Umbilical cord (tissue), 2 donors: ENCODE data around the gene PYDC1. TPM values are rescaled to one million over a fixed set of nuclear protein-coding genes. Genes with fewer than 3 reads are reported as not detected.
"Not testable (repeated sequence)": the region's sequence is repeated elsewhere in the genome, so short reads cannot be mapped to it uniquely, and the experiment has no call there.

Experiments
- DNase-seq: peaks from one replicate; pipeline ENCODE4 v3.0.0-alpha.2; 2015; ENCODE audit warnings: low spot score
- total RNA-seq: library from RNA; depleted of rRNA; stranded (reverse); fragments of >200 nt; gene quantifications from one replicate; pipeline ENCODE4 v1.2.3, GENCODE V29; 2014; ENCODE audit warnings: low replicate concordance; ENCODE audit not compliant: insufficient read depth

Gene PYDC1
- total RNA-seq, 1 donor from 2014 or later, result not detected

DNA sequence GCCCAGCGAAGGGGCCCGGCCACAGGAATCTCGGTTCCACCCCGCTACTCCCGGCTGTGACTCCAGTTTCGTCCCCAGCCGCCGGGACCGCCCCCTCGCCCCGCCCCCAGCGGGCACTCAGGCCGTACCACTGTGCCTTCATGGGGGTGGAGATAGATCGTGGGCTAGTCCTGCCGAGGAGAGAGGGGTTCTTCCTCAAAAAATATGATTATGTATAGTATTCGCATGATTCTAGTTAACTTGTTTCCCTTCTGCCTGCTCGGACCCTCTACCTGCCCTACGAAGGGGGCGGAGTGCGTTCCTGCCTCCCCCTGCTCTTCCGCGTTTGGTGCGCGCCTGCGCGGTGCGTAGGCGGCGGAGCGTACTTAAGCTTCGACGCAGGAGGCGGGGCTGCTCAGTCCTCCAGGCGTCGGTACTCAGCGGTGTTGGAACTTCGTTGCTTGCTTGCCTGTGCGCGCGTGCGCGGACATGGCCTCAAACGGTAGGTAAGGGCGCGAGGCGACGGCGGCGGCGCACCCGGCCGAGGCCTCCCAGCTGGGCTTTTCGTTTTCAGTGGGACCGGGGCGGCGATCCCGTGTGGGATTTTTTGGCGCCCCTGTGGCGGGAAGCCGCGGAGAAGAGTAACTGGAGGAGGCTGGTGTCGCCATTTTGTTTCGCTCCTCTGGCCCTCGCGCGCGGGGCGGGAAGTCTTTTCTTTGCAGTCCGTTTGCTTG, 37.0 kb downstream of the PYDC1 start, which contains the start of gene FUS:
FUS (plus strand) TSS at position 393 of the 713 bp plus-strand sequence; CDS start at position 469, 76 bp downstream.
- peak; percentile 94 for DNase-seq

DNA sequence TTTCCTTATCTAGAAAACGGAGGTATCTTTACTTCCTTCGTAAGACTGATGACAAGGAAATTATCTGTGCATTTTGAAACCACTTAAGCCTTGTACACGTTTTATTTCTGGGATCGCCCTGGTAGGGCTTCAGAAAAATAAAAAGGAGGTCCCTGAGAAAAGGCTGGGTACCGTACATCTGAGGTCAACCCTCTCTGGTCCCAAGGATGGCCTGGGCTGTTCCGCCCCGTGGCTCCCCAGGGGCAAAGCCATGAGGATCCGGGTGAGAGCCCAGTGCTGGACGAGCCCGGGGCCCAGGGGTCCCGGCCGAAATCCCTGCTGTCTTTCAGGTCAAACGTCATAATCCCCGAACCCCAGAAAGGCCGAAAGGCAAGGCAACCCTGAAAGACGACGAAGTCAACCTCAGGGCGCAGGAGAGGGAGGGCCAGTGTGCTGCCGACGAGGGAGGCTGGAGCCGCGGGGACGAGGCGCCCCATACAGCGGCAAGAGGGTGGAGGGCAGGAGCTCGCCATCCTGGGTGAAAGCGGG, 37.7 kb downstream of the PYDC1 start:
- DNase-seq, result no peak

GRCh38 chr16:31177136-31177535, 39.8 kb downstream of the PYDC1 start:
- no peak for DNase-seq

DNA sequence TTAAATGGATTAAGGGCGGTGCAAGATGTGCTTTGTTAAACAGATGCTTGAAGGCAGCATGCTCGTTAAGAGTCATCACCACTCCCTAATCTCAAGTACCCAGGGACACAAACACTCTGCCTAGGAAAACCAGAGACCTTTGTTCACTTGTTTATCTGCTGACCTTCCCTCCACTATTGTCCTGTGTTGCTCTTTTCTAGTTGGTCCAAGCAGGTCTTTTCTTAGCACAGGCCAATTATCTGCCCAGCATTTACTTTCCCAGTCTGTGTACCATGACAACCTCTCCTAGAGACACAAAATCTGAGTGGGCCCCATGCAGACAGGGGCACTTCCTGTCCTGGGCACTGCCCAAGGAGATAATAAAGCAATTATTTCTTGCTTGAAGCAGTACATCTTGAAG, 46.9 kb downstream of the PYDC1 start:
- not testable (repeated sequence) for DNase-seq

- no peak for DNase-seq
Measured at GRCh38 chr16:31168848-31169247, 48.1 kb downstream of the PYDC1 start.

DNA sequence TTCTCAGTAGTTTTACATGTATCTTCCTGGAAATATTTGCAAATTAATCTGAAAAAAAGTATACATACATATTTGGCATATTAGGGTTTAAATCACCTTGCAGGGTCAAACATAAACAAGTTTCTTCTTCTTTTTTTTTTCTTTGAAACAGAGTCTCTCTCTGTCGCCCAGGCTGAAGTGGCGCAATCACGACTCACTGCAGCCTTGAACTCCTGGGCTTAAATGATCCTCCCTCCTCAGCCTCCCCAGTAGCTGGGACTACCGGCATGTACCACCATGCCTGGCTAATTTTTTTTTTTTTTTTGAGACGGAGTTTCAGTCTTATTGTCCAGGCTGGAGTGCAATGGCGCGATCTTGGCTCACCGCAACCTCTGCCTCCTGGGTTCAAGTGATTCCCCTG, 49.6 kb downstream of the PYDC1 start:
- no peak for DNase-seq

Other genes starting within 250 kb of the PYDC1 start
- gene HSD3B7, start 231.9 kb downstream of the PYDC1 start, total RNA-seq, result 26.0 TPM
- gene STX1B, start 206.5 kb downstream of the PYDC1 start, total RNA-seq, result 1.2 TPM
- gene STX4, start 183.6 kb downstream of the PYDC1 start, total RNA-seq, result 7.9 TPM
- 10.6 TPM for gene ZNF668, start 142.9 kb downstream of the PYDC1 start, total RNA-seq
- 5.5 TPM for gene ZNF646, start 142.7 kb downstream of the PYDC1 start, total RNA-seq
- gene PRSS53, start 128.2 kb downstream of the PYDC1 start, total RNA-seq, result 10.4 TPM
- 112 TPM for gene VKORC1, start 122.3 kb downstream of the PYDC1 start, total RNA-seq
- 8.9 TPM for gene BCKDK, start 108.7 kb downstream of the PYDC1 start, total RNA-seq
- gene KAT8, start 99.5 kb downstream of the PYDC1 start, total RNA-seq, result 32.5 TPM
- gene PRSS8, start 81.4 kb downstream of the PYDC1 start, total RNA-seq, result 3.6 TPM
- 0.48 TPM for gene PRSS36, start 67.1 kb downstream of the PYDC1 start, total RNA-seq
- 104 TPM for gene FUS, start 37.0 kb downstream of the PYDC1 start, total RNA-seq
- 16.1 TPM for gene PYCARD, start 14.4 kb downstream of the PYDC1 start, total RNA-seq
- gene TRIM72, start 3.0 kb downstream of the PYDC1 start, total RNA-seq, result 0.72 TPM
- 14.9 TPM for gene ITGAM, start 42.8 kb upstream of the PYDC1 start, total RNA-seq
- gene ITGAX, start 138.0 kb upstream of the PYDC1 start, total RNA-seq, result 8.9 TPM
- not detected for gene ITGAD, start 176.2 kb upstream of the PYDC1 start, total RNA-seq
- gene COX6A2, start 211.2 kb upstream of the PYDC1 start, total RNA-seq, result not detected
- 0.96 TPM for gene ZNF843, start 225.7 kb upstream of the PYDC1 start, total RNA-seq
- gene ARMC5, start 242.4 kb upstream of the PYDC1 start, total RNA-seq, result 8.2 TPM